ENCODE results near the gene GNAQ.

The GNAQ gene

GRCh38 chr9:77966718-77967117 is 64.9 kb downstream of the GNAQ start:
- TF ChIP-seq CTCF (IDR thresholded peaks at IDR 0.05; ENCODE audit: low read length, missing control alignments), result no peak
- DNase-seq (ENCODE audit: low read depth), result no peak
- H3K4me3 ChIP-seq (replicated peaks; ENCODE audit: low read depth, low read length), result no peak overlapping the region

- no peak for TF ChIP-seq CTCF (IDR thresholded peaks at IDR 0.05; ENCODE audit: low read length, missing control alignments)
- no peak for DNase-seq (ENCODE audit: low read depth)
- H3K4me3 ChIP-seq (replicated peaks; ENCODE audit: low read depth, low read length), result no peak overlapping the region
Observed at GRCh38 chr9:77965445-77966123, 66.0 kb downstream of the GNAQ start.

- TF ChIP-seq CTCF (IDR thresholded peaks at IDR 0.05; ENCODE audit: low read length, missing control alignments), result no peak
Observed at GRCh38 chr9:77964258-77964657, 67.4 kb downstream of the GNAQ start.

GRCh38 chr9:77961541-77961940 is 70.1 kb downstream of the GNAQ start:
- peak; percentile 51 for DNase-seq (ENCODE audit: low read depth)
- no peak for TF ChIP-seq CTCF (IDR thresholded peaks at IDR 0.05; ENCODE audit: low read length, missing control alignments)
- H3K4me3 ChIP-seq (replicated peaks; ENCODE audit: low read depth, low read length), result no peak overlapping the region

More at GRCh38 chr9:77964258-77964657, 67.4 kb downstream of the GNAQ start:
- no peak for DNase-seq (ENCODE audit: low read depth)
- no peak overlapping the region for H3K4me3 ChIP-seq (replicated peaks; ENCODE audit: low read depth, low read length)

GRCh38 chr9:77960356-77961153 is 71.1 kb downstream of the GNAQ start:
- H3K4me3 ChIP-seq (replicated peaks; ENCODE audit: low read depth, low read length), result no peak overlapping the region
- TF ChIP-seq CTCF (IDR thresholded peaks at IDR 0.05; ENCODE audit: low read length, missing control alignments), result no peak
- DNase-seq (ENCODE audit: low read depth), result no peak

GRCh38 chr9:77959803-77960202 is 71.8 kb downstream of the GNAQ start:
- DNase-seq (ENCODE audit: low read depth), result no peak
- TF ChIP-seq CTCF (IDR thresholded peaks at IDR 0.05; ENCODE audit: low read length, missing control alignments), result no peak
- no peak overlapping the region for H3K4me3 ChIP-seq (replicated peaks; ENCODE audit: low read depth, low read length)
